ENCODE results near the gene HECW1. TPM values are rescaled to one million over a fixed set of nuclear protein-coding genes. Genes with fewer than 3 reads are reported as not detected.

Gene HECW1
- total RNA-seq, 1 experiment from 2014 or later = 0.77 TPM

GRCh38 chr7:43612599-43613589, 500.4 kb downstream of the HECW1 start:
- no TSS peak for BruUV-seq (replicated peaks)
- DNase-seq (ENCODE audit: low read depth, low spot score) (no peak), ATAC-seq (no peak)
- intact Hi-C loops (cut with micrococcal nuclease; ENCODE audit: unreplicated experiment) (no loop called here), in situ Hi-C loops (cut with HindIII; ENCODE audit: low pct_unique_long_range_greater_than_20kb, low sequenced_read_pairs) (no loop called here)
- Histone ChIP-seq H3K9me3 (ENCODE audit: control insufficient read depth, insufficient read depth, low read depth, low read length) (no peaks in the 10 kb centered on the region), H3K4me1 (ENCODE audit: control insufficient read depth, insufficient read depth, low read length) (no peaks in the 10 kb centered on the region), H3K27me3 (ENCODE audit: control insufficient read depth, insufficient read depth, low read length) (no peaks in the 10 kb centered on the region), H3K27ac (ENCODE audit: low read length) (no peak overlapping the region), H3K36me3 (ENCODE audit: control insufficient read depth, insufficient read depth, low read length) (no peaks in the 10 kb centered on the region; the same call in 1 of the 2 replicates), H3K4me3 (ENCODE audit: low read depth in 2 of 2, low read length in 2 of 2) (no peak overlapping the region)
- CTCF ChIA-PET = interaction anchor here (0.6 kb wide), 1 partner anchor 107 kb away, joined by 3 read pairs; no protein-coding TSS in a partner anchor
- POLR2A ChIA-PET = no interaction called here
- TF ChIP-seq SIN3A (IDR thresholded peaks at IDR 0.05; ENCODE audit: borderline replicate concordance, insufficient read depth, low read depth, low read length) = no peak
- TF ChIP-seq REST (IDR thresholded peaks at IDR 0.05; ENCODE audit: insufficient read depth in 1 of 2, low read depth in 2 of 2, low read length in 1 of 2) = no peak
- TF ChIP-seq TCF7L2 (IDR thresholded peaks at IDR 0.05; ENCODE audit: low read depth, low read length) = no peak
- TF ChIP-seq CTCF (IDR thresholded peaks at IDR 0.05) = no peak
- TF ChIP-seq POLR2AphosphoS5 (IDR thresholded peaks at IDR 0.05; ENCODE audit: low read depth, low read length) = no peak

Small RNA genes within 50 kb of the gene (microRNA-seq; reads per million reads assigned to microRNA genes)
- gene MIR3943 (ENCODE audit: unreplicated experiment) = not detected

Other genes starting within 250 kb of the HECW1 start
- 10.0 TPM for gene C7orf25, start 200.6 kb upstream of the HECW1 start, total RNA-seq (2021; ENCODE audit: unreplicated experiment)
- gene PSMA2, start 180.5 kb upstream of the HECW1 start, total RNA-seq (2021; ENCODE audit: unreplicated experiment) = 180 TPM
- 52.8 TPM for gene MRPL32, start 180.3 kb upstream of the HECW1 start, total RNA-seq (2021; ENCODE audit: unreplicated experiment)